Measurements from ENCODE around the gene HINFP.

Gene HINFP

GRCh38 chr11:119116235-119116594 is 5.2 kb upstream of the HINFP start:
- no peak for TF ChIP-seq CTCF (IDR thresholded peaks at IDR 0.05; ENCODE audit: control extremely low read depth, extremely low read depth, low read depth, missing control alignments)
- CTCF ChIA-PET, result interaction anchor here (1.0 to 1.3 kb wide), 3 partner anchors 14 to 90 kb away, joined by 3 read pairs; partner anchors contain the start of genes CBL and DPAGT1
- no peak for DNase-seq (ENCODE audit: extremely low spot score)
- POLR2A ChIA-PET, result interaction anchor here (0.6 to 1.1 kb wide), 2 partner anchors 21 to 220 kb away, joined by 3 to 5 read pairs; a partner anchor contains a TSS

- ChIA-PET CTCF (interaction anchor here (1.0 to 1.3 kb wide), 3 partner anchors 15 to 90 kb away, joined by 3 read pairs; partner anchors contain the start of genes CBL and DPAGT1), POLR2A (interaction anchor here (1.1 kb wide), 1 partner anchor 22 kb away, joined by 3 read pairs; a partner anchor contains a TSS)
- TF ChIP-seq CTCF (IDR thresholded peaks at IDR 0.05; ENCODE audit: control extremely low read depth, extremely low read depth, low read depth, missing control alignments), result no peak
- no peak for DNase-seq (ENCODE audit: extremely low spot score)
Observed at GRCh38 chr11:119116601-119117000, 4.8 kb upstream of the HINFP start.

GRCh38 chr11:119117004-119117706 is 4.2 kb upstream of the HINFP start:
- CTCF ChIA-PET, result no interaction called here
- TF ChIP-seq CTCF (IDR thresholded peaks at IDR 0.05; ENCODE audit: control extremely low read depth, extremely low read depth, low read depth, missing control alignments), result no peak
- DNase-seq (ENCODE audit: extremely low spot score), result no peak
- POLR2A ChIA-PET, result no interaction called here

- POLR2A ChIA-PET, result no interaction called here
- CTCF ChIA-PET, result interaction anchor here (1.1 to 1.6 kb wide), 4 partner anchors 11 to 212 kb away, joined by 3 to 4 read pairs (median 4); partner anchors contain the start of gene C2CD2L
- no peak for DNase-seq (ENCODE audit: extremely low spot score)
- no peak for TF ChIP-seq CTCF (IDR thresholded peaks at IDR 0.05; ENCODE audit: control extremely low read depth, extremely low read depth, low read depth, missing control alignments)
Observed at GRCh38 chr11:119118227-119118626, 3.2 kb upstream of the HINFP start.

- ChIA-PET CTCF (interaction anchor here (1.1 to 4.9 kb wide), 5 partner anchors 10 to 212 kb away, joined by 3 to 29 read pairs (median 4); partner anchors contain the start of gene C2CD2L), POLR2A (interaction anchor here (0.6 kb wide), 1 partner anchor 34 kb away, joined by 6 read pairs; no protein-coding TSS in a partner anchor)
- no peak for DNase-seq (ENCODE audit: extremely low spot score)
- TF ChIP-seq CTCF (IDR thresholded peaks at IDR 0.05; ENCODE audit: control extremely low read depth, extremely low read depth, low read depth, missing control alignments), result no peak
Observed at GRCh38 chr11:119118946-119119345, 2.4 kb upstream of the HINFP start.

- TF ChIP-seq CTCF (IDR thresholded peaks at IDR 0.05; ENCODE audit: control extremely low read depth, extremely low read depth, low read depth, missing control alignments), result no peak
- ChIA-PET CTCF (interaction anchor here (0.7 to 4.9 kb wide), 6 partner anchors 9 to 202 kb away, joined by 3 to 29 read pairs (median 10); partner anchors contain the start of gene CBL), POLR2A (interaction anchor here (1.4 to 1.8 kb wide), 2 partner anchors 18 to 26 kb away, joined by 4 to 10 read pairs; a partner anchor contains a TSS)
- no peak for DNase-seq (ENCODE audit: extremely low spot score)
Observed at GRCh38 chr11:119120639-119121007, 757 bp upstream of the HINFP start.
